LNCAP (cell line): ENCODE results near the gene PLEKHO2.

Experiments
- TF ChIP-seq, protein P1 (sequence below): fragments of 450-650 bp; IDR thresholded peaks from 2 replicates; pipeline ENCODE4 v1.5.1; 2017; ENCODE audit warnings: mild to moderate bottlenecking

The PLEKHO2 gene

DNA sequence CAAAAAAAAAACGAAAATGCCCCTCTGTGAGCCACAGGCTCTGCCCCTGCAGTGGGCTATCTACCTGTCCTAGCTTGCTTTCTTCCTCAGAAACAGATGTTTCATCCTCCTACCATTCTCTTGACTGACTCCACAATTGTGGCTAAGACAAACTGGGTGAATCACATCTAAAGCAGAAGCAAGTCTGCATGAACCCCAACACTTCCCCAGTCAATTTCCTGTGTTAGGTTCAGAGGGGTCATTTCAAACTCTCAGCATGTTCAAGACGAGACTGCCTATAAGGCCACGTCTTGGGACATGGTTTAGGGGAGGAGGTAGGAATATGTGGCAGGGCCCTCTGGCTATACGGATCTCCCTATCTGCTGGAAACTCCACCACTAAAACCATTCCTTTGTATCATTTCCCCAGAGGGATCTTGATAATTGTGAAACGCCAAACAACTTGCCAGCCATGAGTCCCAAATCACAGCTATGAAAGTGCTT lies 41.4 kb downstream of the PLEKHO2 start:
- TF ChIP-seq, protein P1, sequence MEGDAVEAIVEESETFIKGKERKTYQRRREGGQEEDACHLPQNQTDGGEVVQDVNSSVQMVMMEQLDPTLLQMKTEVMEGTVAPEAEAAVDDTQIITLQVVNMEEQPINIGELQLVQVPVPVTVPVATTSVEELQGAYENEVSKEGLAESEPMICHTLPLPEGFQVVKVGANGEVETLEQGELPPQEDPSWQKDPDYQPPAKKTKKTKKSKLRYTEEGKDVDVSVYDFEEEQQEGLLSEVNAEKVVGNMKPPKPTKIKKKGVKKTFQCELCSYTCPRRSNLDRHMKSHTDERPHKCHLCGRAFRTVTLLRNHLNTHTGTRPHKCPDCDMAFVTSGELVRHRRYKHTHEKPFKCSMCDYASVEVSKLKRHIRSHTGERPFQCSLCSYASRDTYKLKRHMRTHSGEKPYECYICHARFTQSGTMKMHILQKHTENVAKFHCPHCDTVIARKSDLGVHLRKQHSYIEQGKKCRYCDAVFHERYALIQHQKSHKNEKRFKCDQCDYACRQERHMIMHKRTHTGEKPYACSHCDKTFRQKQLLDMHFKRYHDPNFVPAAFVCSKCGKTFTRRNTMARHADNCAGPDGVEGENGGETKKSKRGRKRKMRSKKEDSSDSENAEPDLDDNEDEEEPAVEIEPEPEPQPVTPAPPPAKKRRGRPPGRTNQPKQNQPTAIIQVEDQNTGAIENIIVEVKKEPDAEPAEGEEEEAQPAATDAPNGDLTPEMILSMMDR = no peak

DNA sequence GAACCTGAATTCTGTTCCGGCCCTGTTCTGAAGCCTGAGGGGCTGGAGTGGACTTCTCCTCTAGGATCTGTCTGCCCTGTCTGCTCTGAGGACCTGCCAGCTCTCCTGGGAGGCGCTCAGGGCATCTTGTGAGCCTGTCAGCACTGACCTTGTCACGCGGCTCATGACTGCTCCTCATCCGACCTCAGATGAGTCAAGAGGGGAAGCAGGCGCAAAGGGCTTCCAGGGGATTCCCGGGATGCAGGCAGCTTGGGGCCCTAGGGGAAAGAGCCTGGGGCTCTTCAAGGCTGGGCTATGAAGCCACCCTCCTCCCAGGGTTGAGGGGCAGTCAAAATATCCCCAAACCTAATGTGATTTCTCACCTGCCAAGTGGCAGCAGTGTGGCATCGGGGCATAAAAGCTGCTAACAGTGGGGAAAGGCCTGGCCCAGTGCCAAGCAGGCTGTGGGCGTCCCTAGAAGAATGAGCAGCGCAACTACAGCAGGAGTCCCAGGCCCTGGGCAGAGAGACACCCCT lies 42.3 kb downstream of the PLEKHO2 start:
- TF ChIP-seq, protein P1 = no peak

DNA sequence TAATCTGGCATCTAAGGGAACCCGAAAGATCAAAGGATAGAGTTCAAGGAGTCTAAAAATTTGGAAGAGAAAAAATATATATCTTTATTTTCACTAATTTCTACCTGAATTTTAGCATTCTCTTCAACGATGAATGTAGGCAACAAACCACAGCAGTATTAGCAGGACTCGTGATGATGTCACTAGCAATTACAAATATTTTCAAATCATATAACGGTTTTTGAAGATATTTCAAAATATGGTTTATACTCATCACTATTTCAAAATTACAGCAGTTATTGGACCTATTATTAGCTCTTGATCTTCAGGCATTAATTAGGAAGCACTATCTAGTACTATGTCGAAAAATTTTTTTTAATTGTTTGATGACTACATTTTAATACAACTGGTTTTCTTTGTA lies 43.0 kb downstream of the PLEKHO2 start:
- TF ChIP-seq, protein P1 = no peak

DNA sequence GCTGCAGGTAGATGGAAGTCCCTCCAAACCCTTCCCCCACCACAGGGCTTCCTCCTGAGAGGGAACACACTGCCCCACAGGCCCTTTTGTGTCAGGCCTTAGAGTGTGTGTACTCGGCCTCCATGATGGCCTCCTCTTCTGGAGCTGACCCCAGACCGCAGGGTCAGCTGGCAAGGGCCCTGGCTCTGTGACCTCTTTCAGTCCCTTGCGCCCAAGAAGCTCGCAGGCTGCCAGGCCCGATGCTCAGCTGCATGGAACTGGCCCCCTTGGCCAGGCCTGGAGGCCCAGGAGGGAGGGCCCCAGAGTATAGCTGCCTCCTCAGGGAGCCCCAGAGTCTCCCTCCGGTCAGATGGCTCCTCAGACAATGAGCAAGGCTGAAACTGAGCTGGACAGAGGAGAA lies 46.6 kb downstream of the PLEKHO2 start:
- TF ChIP-seq, protein P1 = no peak

DNA sequence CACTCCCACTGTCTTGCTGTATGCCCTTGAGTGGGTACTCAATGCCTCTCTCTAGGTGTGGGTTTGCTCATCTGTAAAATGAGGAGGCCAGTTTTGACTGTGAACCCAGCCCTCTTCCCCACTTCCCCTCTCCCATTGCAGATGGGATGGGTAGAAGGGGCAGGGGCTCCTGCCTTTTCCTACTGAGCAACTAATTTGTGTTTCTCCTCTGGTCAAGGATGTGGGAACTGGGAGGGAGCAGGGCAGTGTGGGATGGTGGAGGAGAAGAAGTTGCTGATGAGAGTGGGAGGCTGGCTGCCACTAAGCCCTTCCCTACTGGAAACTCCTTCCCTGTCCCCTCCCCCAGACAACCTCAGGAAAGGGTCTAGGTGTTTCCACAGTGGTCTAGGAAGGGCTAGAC lies 49.8 kb downstream of the PLEKHO2 start:
- TF ChIP-seq, protein P1 = no peak

DNA sequence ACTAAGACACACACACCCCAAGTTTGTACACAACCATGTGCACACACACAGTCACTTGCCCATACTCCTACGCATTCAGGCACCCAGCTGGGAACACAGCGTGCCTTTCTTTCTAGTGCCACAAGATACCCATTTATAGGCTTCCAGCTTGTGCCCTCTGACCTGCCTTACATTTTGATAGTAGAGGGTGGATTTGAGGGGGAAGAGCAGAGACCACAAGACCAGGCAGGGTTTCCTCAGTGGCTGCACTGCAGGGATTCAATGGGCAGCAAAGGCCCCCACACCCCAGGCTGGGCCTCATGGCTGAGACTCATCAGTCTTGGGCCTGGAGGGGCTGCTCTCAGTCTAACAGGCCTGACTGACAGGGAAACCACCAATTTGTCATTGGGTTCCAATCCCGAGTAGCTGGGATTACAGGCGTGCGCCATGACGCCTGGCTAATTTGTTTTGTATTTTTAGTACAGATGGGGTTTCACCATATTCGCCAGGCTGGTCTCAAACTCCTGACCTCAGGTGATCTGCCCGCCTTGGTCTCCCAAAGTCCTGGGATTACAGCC lies 51.2 kb downstream of the PLEKHO2 start:
- TF ChIP-seq, protein P1 = no peak

DNA sequence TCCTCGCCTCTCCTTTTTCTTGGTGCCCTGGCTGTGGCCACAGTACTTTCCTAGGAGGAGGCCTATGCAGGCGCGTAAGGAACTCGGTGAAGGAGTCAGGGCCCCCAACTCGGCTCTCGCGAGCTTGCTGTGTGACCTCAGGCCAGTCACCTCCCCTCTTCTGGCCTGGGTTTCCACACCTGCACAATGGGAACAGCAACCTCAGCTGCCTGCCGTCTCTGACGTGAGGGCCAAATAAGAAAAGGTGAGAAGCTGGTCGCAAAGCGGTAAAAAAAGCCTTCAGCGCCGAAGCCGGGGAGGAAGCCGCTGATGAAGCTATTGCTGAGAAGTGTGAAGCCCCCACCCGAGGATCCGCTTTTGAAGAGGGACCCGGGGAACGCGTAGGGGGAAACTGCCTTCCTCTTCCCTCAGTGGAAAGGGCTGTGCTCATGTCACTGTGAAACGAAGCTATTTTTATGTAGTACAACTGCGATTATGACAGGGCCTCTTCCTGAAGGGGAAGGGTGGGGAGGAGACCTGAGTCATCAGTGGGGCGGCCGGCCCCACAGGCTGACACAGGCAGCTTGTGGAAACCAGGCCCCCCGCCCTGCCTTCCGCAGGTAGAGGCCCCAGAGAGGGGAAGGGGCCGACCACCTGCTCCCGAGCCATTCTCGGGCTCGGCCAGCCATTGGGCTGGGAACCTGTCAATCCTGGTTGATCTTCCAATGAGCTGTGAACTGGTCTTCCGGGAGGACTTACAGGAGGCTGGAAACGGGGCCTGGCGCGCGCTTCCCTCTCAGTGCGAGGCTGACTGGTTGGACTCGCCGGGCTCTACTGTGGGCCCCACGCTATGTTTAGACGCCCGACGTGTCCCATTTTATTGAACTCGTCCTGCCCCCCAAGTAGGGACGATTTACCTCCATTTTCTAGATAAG lies 52.0 kb downstream of the PLEKHO2 start:
- TF ChIP-seq, protein P1 = no peak
